Neural progenitor cell (in vitro differentiated cells): ENCODE results near the gene SOBP. TPM values are rescaled to one million over a fixed set of nuclear protein-coding genes. Genes with fewer than 3 reads are reported as not detected.

ENCODE experiments used
- DNase-seq: peaks from one replicate; pipeline ENCODE4 v3.0.0-alpha.2; 2016; ENCODE audit warnings: low spot score
- H2AFZ ChIP-seq: fragments of 200-600 bp; sonication (generic); replicated peaks from 2 replicates; pipeline ENCODE4 v1.6.1; 2016; ENCODE audit warnings: antibody characterized with exemption
- H3F3A ChIP-seq: fragments of 200-600 bp; sonication (generic); 2 replicates; pipeline ENCODE4 v1.6.1; 2016; ENCODE audit warnings: antibody characterized with exemption, low read depth
- H3K27ac ChIP-seq: fragments of 200-600 bp; sonication (generic); 2 replicates; pipeline ENCODE4 v1.5.1; 2016; ENCODE audit warnings: mild to moderate bottlenecking
- H3K27me3 ChIP-seq: fragments of 200-600 bp; sonication (generic); 2 replicates; pipeline ENCODE4 v1.6.1; 2016; ENCODE audit warnings: mild to moderate bottlenecking, moderate library complexity
- H3K36me3 ChIP-seq: fragments of 200-600 bp; sonication (generic); 2 replicates; pipeline ENCODE4 v1.5.1; 2016
- H3K4me1 ChIP-seq: fragments of 200-600 bp; sonication (generic); 2 replicates; pipeline ENCODE4 v1.6.1; 2016; ENCODE audit warnings: mixed run types
- H3K4me2 ChIP-seq: fragments of 200-600 bp; sonication (generic); 2 replicates; pipeline ENCODE4 v1.6.1; 2016
- H3K4me3 ChIP-seq: fragments of 200-600 bp; sonication (generic); 2 replicates; pipeline ENCODE4 v1.5.1; 2016
- H3K79me2 ChIP-seq: fragments of 200-600 bp; sonication (generic); 2 replicates; pipeline ENCODE4 v1.6.1; 2016; ENCODE audit warnings: low read depth
- H3K9ac ChIP-seq: fragments of 200-600 bp; sonication (generic); 2 replicates; pipeline ENCODE4 v1.6.1; 2016
- H3K9me3 ChIP-seq: fragments of 200-600 bp; sonication (generic); 2 replicates; pipeline ENCODE4 v1.5.1; 2016; ENCODE audit warnings: low read depth
- H4K20me1 ChIP-seq: fragments of 200-600 bp; sonication (generic); 2 replicates; pipeline ENCODE4 v1.6.1; 2016; ENCODE audit warnings: low read depth
- H3K27ac Mint-ChIP-seq: 3 replicates; pipeline ENCODE4 v1.8.0; 2021; ENCODE audit warnings: mixed read lengths
- H3K27me3 Mint-ChIP-seq: 2 replicates; pipeline ENCODE4 v1.8.0; 2022; ENCODE audit warnings: low read depth, mild to moderate bottlenecking, inconsistent platforms, moderate library complexity, mixed read lengths; ENCODE audit not compliant: insufficient read depth
- H3K36me3 Mint-ChIP-seq: 3 replicates; pipeline ENCODE4 v1.8.0; 2021; ENCODE audit warnings: mixed read lengths
- H3K4me1 Mint-ChIP-seq: 3 replicates; pipeline ENCODE4 v1.8.0; 2021; ENCODE audit warnings: mixed read lengths
- H3K4me3 Mint-ChIP-seq: 3 replicates; pipeline ENCODE4 v1.8.0; 2021; ENCODE audit warnings: mild to moderate bottlenecking, moderate library complexity, mixed read lengths
- H3K9me3 Mint-ChIP-seq: 3 replicates; pipeline ENCODE4 v1.8.0; 2020; ENCODE audit warnings: mixed read lengths
- CTCF ChIP-seq: fragments of 200-600 bp; sonication (generic); IDR thresholded peaks from 2 replicates; pipeline ENCODE4 v1.5.1; 2017; ENCODE audit warnings: antibody characterized with exemption, mild to moderate bottlenecking
- EZH2 ChIP-seq: fragments of 200-600 bp; sonication (generic); IDR thresholded peaks from 2 replicates; pipeline ENCODE4 v1.6.1; 2017; ENCODE audit warnings: antibody characterized with exemption, mild to moderate bottlenecking, moderate library complexity
- EZH2phosphoT487 ChIP-seq: fragments of 200-600 bp; sonication (generic); IDR thresholded peaks from 2 replicates; pipeline ENCODE4 v1.6.1; 2017; ENCODE audit warnings: antibody characterized with exemption
- total RNA-seq: library from RNA; depleted of rRNA; stranded (reverse); fragments of >200 nt; gene quantifications from 2 replicates; pipeline ENCODE4 v1.2.3, GENCODE V29; 2015; ENCODE audit warnings: low replicate concordance

Gene SOBP
- total RNA-seq, 1 donor from 2014 or later = 12.6 TPM

GRCh38 chr6:107495971-107496370 is 6.1 kb downstream of the SOBP start:
- peaks cover 28% of the 10 kb centered on the region for H3F3A ChIP-seq
- no peak overlapping the region for H3K4me3 ChIP-seq

GRCh38 chr6:107496892-107497684 is 7.2 kb downstream of the SOBP start:
- Mint-ChIP-seq H3K27ac (no peak overlapping the region), H3K36me3 (peaks cover 10% of the 10 kb centered on the region), H3K4me3 (no peak overlapping the region), H3K27me3 (no peaks in the 10 kb centered on the region), H3K4me1 (peaks cover 31% of the 10 kb centered on the region), H3K9me3 (no peaks in the 10 kb centered on the region)
- Histone ChIP-seq H3K27me3 (no peaks in the 10 kb centered on the region), H3K9me3 (no peaks in the 10 kb centered on the region), H3K4me2 (no peak overlapping the region), H3K4me1 (peaks cover 62% of the 10 kb centered on the region), H3K9ac (no peak overlapping the region), H3K36me3 (no peaks in the 10 kb centered on the region), H3K27ac (no peak overlapping the region), H3K79me2 (peaks cover 96% of the 10 kb centered on the region), H2AFZ (no peak overlapping the region), H3F3A (peaks cover 27% of the 10 kb centered on the region), H4K20me1 (peaks cover 47% of the 10 kb centered on the region), H3K4me3 (no peak overlapping the region)
- TF ChIP-seq EZH2 = no peak
- no peak for TF ChIP-seq EZH2phosphoT487
- TF ChIP-seq CTCF = no peak
- no peak for DNase-seq

More at GRCh38 chr6:107495971-107496370, 6.1 kb downstream of the SOBP start:
- Histone ChIP-seq H3K9me3 (no peaks in the 10 kb centered on the region), H2AFZ (no peak overlapping the region), H3K27ac (no peak overlapping the region), H3K4me1 (peaks cover 63% of the 10 kb centered on the region), H3K4me2 (no peak overlapping the region), H3K79me2 (peaks cover 96% of the 10 kb centered on the region), H3K27me3 (no peaks in the 10 kb centered on the region), H3K9ac (no peak overlapping the region), H4K20me1 (peaks cover 37% of the 10 kb centered on the region), H3K36me3 (no peaks in the 10 kb centered on the region)
- peaks cover 5% of the 10 kb centered on the region for H3K36me3 Mint-ChIP-seq
- no peak for DNase-seq
- peaks cover 28% of the 10 kb centered on the region for H3K4me1 Mint-ChIP-seq
- H3K27me3 Mint-ChIP-seq = no peaks in the 10 kb centered on the region
- no peak for TF ChIP-seq EZH2
- TF ChIP-seq CTCF = no peak
- no peak for TF ChIP-seq EZH2phosphoT487
- no peak overlapping the region for H3K4me3 Mint-ChIP-seq
- H3K27ac Mint-ChIP-seq = peak overlapping the region; percentile 27
- no peaks in the 10 kb centered on the region for H3K9me3 Mint-ChIP-seq

- Histone ChIP-seq H3K9ac (no peak overlapping the region), H3F3A (no peaks in the 10 kb centered on the region), H4K20me1 (peaks cover 27% of the 10 kb centered on the region), H3K4me2 (peak overlapping the region; percentile 34), H3K36me3 (no peaks in the 10 kb centered on the region), H3K9me3 (no peaks in the 10 kb centered on the region), H3K4me1 (peaks cover 19% of the 10 kb centered on the region), H3K79me2 (peaks cover 44% of the 10 kb centered on the region), H2AFZ (no peak overlapping the region), H3K27ac (no peak overlapping the region), H3K4me3 (no peak overlapping the region), H3K27me3 (no peaks in the 10 kb centered on the region)
- TF ChIP-seq EZH2 (no peak), EZH2phosphoT487 (no peak), CTCF (no peak)
- Mint-ChIP-seq H3K4me3 (no peak overlapping the region), H3K27ac (no peak overlapping the region), H3K4me1 (peaks cover 20% of the 10 kb centered on the region), H3K9me3 (no peaks in the 10 kb centered on the region), H3K36me3 (peaks cover 23% of the 10 kb centered on the region), H3K27me3 (no peaks in the 10 kb centered on the region)
- DNase-seq = no peak
Observed at GRCh38 chr6:107504270-107505026, 14.5 kb downstream of the SOBP start.
